ENCODE results near the gene SALL3. TPM values are rescaled to one million over a fixed set of nuclear protein-coding genes. Genes with fewer than 3 reads are reported as not detected.

SALL3 gene
- total RNA-seq, 4 donors from 2014 or later, result not detected

GRCh38 chr18:78992041-78993011 lies 12.7 kb downstream of the SALL3 start:
- TF ChIP-seq CTCF (IDR thresholded peaks at IDR 0.05; ENCODE audit: low read depth), result no peak

GRCh38 chr18:78993014-78993926 lies 13.7 kb downstream of the SALL3 start:
- TF ChIP-seq CTCF (IDR thresholded peaks at IDR 0.05; ENCODE audit: low read depth), result no peak

GRCh38 chr18:78994000-78994399 lies 14.4 kb downstream of the SALL3 start:
- TF ChIP-seq CTCF (IDR thresholded peaks at IDR 0.05; ENCODE audit: low read depth), result no peak

GRCh38 chr18:78994531-78994930 lies 14.9 kb downstream of the SALL3 start:
- TF ChIP-seq CTCF (IDR thresholded peaks at IDR 0.05; ENCODE audit: low read depth), result no peak

GRCh38 chr18:78994977-78995582 lies 15.5 kb downstream of the SALL3 start:
- TF ChIP-seq CTCF (IDR thresholded peaks at IDR 0.05; ENCODE audit: low read depth), result no peak

GRCh38 chr18:78995740-78996395 lies 16.2 kb downstream of the SALL3 start:
- no peak for TF ChIP-seq CTCF (IDR thresholded peaks at IDR 0.05; ENCODE audit: low read depth)
